CD4-positive, alpha-beta T cell treated with Interleukin-4 for 4 hours (primary cell): ENCODE data around the gene MRPS30.
"Not testable (repeated sequence)": the region's sequence is repeated elsewhere in the genome, so short reads cannot be mapped to it uniquely, and the experiment has no call there.

Experiments used
- DNase-seq: peaks from one replicate; pipeline ENCODE4 v3.0.0-alpha.2; 2020

MRPS30 gene

DNA sequence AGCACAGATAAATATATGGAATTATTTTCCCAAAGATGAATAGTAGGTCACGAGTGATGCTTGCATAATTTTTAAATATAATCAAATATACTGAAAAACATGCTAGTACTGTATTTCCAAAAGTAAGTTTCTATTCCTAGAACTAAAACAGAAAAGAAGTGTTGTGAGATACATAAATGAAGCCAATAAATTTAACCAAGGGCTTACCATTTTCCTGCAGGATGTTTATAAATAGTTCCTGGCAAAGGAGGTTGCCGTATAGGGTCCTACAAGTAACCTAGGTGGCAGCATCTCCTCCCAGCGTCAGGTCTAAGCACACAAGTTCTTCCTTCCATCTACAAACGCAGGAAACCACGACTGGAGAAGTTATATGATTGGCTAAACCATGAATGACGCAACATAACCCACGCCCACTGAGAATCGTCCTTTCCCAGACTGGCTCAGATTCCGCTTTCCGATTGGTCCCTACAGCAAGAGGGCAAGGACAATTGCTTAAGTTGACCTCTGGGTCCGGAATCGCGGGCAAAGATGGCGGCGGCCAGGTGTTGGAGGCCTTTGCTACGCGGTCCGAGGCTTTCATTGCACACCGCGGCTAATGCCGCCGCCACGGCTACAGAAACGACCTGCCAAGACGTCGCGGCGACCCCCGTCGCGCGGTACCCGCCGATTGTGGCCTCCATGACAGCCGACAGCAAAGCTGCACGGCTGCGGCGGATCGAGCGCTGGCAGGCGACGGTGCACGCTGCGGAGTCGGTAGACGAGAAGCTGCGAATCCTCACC, at the start of gene MRPS30:
Gene MRPS30, plus strand, starts transcription at position 513 of the 780 bp plus-strand sequence. Its CDS starts 16 bp downstream, at position 529.
- DNase-seq, result peak; percentile 97

DNA sequence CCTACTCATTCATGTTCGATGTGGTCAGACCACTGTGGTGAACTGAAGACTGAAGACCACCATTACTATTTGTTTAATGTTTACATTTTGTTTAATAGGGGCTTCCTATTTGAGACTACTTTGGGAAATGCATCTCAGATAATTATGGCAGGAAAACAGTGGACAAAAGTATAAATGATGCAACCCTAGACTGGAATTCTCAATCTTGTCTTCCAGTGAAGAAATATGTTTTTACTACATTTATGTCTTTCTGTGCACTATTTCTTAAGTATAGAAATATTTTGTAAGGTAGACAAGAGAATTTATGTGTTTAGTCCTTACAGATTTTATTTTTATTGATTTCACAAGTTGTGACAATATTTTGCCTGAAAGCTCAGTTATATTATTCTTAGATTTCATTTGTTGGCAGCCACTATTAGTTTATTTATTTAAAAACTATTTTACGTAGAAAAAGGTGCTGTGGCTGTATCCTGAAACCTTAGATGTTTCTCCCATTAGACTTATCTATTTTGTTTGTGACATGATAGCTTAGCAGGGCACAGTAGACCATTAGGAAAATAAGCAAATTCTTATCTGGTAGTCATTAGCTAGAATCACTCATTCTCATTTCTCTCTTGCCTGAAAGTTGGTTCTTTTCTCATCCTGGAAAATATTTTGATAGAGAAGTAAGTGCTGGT, 39.4 kb upstream of the MRPS30 start:
- no peak for DNase-seq

DNA sequence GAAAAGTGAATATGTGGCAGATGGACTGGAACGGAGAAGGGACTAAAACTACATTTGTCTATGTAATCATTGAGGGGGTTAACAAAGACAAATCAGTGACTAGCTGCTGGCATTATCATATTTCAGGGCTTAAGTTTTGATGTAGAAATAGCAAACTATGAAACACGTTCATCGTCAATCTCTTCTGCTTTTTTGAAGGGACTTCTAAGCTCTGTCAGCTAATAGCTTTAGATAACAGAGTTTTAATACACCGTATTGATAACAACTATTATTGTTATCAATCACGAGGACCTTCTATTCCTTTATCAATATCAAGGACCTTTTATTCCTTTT, 38.9 kb upstream of the MRPS30 start:
- DNase-seq, result no peak

DNA sequence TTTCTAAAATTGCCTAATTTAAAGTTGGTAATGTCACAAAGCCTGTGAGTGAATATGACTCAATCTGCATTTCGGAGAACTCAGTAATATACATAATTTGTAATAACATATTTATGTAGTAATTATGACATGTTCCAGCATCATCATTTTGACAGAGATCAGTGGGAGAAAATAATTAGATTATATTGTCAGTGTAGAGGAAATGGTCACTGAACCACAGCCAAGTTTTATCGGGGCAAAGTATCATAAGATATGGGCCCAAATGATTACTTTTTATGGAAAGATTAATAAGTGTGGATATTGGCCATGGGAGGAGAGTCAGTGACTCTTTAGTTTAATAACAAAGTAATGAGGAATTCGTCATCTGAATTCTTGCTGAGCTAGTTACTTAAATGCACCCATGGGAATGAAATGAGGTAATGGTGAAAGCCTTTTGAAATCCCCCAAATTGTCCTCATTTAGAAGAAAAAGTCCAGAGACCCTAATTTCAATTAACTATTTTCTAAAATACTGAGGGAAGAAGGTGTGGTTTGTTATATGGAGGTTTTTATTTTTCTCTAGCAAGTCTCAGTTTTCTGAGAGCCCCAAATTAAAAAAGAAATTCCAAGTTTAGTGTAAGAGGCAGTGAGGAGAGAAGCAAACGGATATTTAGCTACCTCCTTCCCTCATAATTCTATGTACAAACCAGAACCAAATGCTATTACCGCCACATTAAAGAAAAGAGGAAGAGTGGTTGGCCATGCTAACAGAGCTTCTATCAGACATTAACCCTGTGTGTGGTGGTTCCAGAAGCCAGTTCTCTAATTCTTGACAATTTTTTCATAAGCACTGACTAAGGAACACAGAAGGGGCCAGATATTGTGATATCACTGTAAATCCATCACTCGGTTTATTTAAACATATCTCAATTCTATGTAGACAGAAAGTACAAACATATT, 37.7 kb upstream of the MRPS30 start:
- DNase-seq, result no peak

DNA sequence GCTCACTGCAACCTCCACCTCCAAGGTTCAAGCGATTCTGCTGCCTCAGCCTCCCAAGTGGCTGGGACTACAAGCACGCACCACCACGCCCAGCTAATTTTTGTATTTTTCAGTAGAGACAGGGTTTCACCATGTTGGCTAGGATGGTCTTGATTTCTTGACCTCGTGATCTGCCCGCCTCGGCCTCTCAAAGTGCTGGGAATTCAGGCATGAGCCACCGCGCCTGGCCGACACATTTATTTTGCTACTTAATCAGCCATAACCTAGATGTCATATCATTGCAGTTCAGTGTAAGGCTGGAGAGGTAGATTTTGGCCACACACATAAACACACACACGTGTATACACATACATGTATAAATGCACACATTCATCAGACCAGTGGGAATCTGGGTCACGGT, 36.4 kb upstream of the MRPS30 start:
- not testable (repeated sequence) for DNase-seq

DNA sequence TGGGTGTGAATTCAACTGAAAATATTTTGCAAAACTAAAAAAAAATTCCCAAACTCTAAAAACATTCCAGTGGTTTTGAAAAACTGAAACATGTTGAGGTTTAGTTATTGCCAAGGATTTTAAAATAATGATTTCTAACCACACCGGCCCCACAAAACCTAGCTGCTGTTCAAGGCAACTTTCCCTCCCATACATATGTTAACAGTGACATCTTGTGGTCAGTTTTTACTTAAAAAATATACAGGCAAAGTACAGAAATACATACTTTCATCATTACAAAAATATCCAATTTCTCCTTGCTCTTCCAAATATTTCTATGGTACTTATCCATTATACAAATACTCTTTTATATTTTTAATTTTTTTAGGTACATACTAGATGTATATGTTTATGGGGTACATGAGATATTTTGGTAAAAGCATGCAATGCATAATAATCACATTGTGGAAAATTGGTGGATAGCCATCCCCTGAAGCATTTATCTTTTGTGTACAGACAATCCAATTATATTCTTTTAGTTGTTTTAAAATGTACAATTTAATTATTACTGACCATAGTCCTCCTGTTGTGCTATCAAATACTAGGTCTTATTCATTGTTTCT, 34.4 kb upstream of the MRPS30 start:
- peak; percentile 19 for DNase-seq

DNA sequence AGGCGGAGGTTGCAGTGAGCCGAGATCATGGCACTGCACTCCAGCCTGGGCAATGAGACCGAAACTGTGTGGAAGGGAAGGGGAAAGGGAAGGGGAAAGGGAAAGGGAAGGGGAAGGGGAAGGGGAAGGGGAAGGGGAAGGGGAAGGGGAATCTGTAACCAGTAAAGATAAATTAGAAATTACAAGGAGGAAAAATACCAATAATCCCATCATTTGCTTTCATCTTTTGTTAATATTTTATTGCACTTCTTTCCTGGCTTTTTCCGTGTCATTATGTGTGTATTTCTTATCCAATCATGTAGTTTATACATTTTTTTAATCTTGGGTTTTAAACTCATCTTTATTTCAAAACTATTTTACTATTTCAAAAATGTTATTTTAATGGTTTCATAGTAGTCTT, 29.6 kb upstream of the MRPS30 start:
- no peak for DNase-seq

DNA sequence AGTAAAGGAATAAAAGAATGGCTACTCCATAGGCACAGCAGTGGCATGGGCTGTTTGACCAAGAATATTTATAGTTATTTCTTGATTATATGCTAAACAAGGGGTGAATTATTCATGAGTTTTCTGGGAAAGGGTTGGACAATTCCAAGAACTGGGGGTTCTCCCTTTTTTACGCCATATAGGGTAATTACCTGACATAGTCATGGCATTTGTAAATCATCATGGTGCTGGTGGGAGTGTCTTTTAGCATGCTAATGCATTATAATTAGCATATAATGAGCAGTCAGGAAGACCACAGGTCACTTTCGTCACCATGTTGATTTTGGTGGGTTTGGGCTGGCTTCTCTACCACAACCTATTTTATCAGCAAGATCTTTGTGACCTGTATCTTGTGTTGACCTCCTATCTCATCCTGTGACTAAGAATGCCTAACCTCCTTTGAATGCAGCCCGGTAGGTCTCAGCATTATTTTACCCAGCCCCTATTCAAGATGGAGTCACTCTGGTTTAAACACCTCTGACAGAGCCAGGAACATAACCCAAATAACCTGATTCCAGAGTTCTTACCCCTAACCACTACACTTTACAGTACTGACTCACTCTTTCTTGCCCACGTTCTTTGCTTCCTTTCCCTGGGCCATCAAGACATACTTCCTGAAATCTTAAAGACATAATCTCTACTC, 25.0 kb upstream of the MRPS30 start:
- no peak for DNase-seq

DNA sequence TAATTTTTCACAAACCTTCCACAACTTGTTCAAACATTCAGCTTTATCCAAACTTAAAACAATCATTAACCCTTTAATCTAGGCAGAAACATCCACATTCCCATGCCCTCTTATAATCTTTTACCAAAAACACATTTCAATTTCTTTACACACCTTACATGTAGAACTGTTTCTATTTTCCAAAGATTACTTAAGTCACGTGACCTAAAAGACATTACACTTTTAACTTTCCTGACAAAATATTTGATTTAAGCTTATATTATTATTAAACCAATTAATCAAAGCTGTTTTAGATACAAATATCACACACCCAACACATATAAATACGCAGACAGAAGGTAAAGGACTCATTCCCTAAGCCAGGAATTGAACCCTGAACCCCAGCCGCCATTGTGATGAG, 21.0 kb upstream of the MRPS30 start:
- no peak for DNase-seq

DNA sequence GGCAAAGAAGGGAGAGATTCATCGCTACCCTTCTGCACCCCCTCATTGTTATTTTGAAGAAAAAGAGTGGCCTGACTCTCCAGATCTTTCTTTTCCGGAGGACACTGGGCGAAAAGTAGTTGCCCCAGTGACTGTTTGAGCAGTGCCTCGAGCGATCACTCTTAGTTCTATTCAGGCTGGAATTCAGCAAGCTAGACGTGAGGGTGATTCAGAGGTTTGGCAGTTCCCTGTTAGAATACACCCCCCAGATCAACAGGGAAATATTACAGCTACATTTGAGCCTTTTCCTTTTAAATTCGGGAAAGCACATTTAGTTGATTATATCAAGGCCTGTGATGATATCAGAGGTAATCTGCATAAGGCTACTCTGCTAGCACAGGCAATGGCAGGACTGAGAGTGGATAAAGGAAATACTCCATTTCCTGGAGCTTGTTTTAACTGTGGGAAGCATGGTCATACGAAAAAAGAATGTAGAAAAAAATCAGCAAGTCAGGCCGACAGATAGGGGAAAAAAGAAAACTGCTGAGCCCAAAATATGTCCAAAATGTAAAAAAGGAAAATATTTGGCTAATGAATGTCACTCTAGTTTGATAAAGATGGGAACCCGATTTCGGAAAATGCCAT, 19.3 kb upstream of the MRPS30 start:
- DNase-seq, result not testable (repeated sequence)

DNA sequence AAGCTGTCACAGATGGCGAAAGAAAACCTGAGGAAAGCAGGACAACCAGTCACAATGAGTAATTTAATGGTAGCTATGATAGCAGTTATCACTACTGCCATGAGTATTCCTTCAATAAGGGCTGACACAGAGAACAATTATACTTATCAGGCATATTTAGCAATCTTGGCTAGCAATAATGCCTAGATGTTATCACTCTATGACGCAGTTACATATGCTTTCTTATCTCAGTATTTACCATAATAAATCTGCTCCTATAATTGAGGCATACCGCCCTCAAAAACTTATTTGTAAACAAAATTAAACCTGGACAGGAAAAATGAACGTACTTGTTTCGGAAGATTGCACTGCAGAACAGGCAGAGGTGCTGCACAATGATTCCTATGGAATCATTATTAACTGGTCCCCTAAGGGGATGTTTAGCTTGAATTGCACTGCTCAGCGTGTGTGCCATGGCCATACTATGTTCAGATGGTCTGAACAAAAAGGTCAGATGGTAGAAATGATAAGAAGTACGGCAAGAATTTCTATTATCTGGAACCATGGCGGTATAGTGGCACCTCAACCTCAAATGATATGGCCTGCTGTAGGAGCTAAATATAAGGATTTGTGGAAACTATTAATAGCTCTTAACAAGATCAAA, 16.6 kb upstream of the MRPS30 start:
- not testable (repeated sequence) for DNase-seq

DNA sequence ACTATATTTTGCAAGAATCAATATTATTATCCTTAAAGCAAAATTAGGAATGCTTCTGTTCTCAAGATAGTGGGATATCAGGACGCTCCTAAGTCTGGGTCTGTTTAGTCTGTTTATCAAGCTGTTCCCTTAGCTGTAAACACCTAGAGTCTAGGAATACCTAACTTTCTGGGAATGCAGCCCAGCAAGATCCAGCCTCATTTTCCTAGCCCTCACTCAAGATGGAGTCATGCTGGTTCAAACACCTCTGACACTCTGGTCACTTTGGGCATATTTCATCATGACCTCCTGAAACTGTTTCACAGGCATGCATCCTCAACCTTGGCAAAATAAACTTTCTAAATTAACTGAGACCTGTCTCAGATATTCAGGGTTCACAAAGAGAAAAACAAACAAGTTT, 14.4 kb upstream of the MRPS30 start:
- no peak for DNase-seq

DNA sequence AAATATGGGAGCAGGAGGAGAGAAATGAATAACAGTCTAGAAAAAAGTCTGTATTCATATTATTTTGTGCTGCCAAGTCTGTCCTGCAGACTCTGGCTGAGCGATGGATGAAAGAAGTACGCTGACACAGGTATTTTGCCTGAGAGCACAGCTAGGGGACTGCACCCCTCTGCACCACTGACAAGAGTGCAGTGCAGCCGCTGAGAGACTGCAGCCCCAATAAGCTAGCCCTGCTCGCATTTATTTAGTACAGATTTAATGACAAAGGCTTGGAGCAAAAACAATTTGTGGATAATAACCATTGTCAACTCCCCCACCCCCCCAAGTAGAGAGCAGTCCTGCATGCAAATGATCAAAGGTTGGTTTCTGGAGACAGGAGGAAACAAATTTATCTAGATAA, 13.3 kb upstream of the MRPS30 start:
- DNase-seq, result no peak

DNA sequence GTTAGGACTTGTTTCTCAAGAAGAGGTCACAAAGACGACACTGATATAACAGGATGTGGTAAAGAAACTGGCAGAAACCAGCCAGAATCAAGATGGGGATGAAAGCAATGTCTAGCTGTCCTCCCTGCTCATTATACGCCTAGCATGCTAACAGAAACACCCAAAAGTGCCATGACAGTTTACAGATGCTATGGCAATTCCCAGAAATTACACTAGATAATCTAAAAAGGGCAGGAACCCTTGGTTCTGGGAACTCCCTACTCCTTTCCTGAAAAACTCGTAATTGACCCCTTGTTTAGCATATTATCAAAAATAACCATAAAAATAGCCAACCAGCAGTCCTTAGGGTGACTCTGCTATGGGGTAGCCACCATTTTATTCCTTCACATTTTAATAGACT, 10.9 kb upstream of the MRPS30 start:
- no peak for DNase-seq

DNA sequence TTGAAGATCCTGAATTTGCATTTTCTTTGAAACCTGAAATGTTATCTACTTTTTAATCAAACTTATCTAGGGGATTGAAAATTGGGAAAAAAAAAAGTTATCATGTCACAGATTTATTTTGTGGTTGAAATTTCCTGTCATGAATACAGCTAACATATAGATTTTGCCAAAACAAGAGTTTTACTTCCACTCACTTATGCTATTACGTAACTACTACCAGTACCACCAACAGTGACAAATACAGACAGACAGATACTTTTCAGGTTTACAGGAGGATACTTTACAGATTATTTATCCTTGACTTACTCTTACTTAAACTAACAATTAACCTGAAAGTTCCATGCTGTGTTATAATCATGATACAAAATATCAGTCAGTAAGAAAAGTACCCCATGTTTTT, 6.8 kb upstream of the MRPS30 start:
- DNase-seq, result no peak

DNA sequence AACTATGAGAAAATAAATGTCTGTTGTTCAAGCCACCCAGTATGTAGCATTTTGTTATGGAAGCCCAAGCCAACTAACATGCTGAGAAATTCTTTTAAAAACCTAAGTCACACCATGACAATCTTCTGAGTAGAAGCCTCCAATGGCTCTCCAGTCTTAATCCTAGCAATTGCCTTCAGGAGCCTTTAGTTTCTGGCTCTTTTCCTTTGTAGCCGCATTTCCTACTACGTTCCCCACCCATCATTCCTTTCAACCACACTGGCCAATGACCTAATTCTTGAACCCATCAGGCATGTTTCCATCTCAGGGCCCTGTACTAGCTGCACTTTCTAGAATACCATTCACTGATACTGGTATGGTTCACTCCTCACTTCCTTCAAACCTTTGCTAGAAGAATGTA, 2.1 kb upstream of the MRPS30 start:
- DNase-seq, result no peak

DNA sequence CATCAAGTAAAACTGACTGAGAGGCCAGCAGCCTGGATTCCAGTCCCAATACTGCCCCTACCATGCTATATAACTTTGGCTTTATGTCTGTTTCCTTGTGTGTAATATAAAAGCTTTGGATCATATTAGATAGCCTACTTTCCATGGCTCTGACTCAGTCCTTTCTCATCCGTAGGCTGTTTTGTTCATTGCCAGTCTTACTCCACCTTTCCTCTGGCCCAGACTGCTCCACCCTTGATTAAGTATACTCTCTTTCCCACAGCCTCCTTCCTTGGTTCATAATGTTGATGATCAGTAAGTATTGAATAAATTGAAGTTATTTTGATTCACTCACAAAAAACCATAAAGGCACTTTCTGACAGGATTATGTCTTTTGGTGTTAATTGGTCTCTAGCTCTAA, 1.5 kb upstream of the MRPS30 start:
- DNase-seq, result no peak

DNA sequence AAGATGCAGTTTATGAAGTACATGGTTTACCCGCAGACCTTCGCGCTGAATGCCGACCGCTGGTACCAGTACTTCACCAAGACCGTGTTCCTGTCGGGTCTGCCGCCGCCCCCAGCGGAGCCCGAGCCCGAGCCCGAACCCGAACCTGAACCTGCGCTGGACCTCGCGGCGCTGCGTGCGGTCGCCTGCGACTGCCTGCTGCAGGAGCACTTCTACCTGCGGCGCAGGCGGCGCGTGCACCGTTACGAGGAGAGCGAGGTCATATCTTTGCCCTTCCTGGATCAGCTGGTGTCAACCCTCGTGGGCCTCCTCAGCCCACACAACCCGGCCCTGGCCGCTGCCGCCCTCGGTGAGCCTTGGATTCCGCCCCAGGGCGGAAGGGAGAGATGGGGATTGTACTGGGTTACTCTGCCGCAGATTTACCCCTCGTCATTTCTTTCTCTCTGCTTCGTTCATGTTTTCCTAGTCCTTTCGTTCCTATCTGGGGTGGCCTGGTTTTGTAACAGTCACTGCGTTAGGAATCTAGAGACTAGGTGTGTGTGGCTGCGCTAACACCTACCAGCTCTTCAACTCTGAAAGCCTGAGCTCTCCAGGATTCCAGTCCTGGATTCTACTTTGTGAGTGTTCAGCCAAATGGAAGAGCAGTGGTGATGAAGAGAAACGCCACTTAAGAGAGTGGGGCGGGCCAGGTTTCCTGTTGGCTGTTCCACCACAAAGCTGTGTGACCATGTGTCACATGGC, 638 bp downstream of the MRPS30 start:
- peak; percentile 33 for DNase-seq

DNA sequence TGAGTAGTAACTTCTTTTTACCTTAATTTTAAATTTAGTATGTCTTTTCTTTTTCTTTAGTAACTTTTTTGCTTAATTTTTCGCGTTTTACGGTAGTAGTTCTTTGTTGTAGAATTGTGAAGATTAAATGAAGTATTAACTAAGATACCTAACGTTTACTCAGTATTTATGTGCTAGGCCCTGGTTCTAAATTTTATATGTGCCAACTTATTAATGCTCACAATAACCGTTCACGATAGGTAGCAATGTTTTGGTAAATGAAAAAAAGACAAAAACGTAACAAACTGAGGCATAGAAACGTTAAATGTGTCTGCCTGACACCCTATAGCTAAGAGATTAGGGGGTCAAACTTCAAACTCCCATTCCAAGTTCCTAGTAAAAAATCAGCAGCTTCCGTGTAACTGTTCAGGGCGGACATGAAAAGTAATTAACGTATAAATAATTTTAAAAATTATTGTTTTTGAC, 1.2 kb downstream of the MRPS30 start:
- DNase-seq, result no peak

DNA sequence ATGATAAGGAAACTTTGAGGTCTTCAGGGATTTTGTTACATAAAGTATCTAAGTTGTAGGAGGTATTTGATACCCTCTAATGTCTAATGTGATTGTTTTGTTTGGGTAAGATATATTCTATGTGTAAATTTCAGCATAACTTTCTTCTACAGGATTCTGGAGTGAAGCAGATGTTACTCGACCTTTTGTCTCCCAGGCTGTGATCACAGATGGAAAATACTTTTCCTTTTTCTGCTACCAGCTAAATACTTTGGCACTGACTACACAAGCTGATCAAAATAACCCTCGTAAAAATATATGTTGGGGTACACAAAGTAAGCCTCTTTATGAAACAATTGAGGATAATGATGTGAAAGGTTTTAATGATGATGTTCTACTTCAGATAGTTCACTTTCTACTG, 6.0 kb downstream of the MRPS30 start:
- DNase-seq, result no peak

DNA sequence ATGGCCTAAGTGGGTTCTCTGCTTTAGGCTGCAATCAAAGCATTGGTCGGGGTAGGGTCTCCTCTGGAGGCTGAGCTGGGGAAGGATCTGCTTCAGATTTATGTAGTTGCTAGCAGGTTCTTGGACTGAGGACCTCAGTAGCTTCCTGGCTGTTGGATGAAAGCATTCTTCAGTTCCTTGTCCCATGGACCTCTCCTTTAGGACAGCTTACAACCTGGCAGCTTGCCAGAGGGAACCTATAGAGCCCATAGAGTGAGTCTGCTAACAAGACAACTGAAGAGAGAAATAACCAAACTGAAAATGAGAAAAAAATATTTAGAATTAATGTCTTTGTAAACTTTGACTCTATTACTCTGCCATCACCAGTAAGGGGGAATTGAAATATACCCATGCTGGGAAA, 12.4 kb downstream of the MRPS30 start:
- DNase-seq, result no peak
